H1 (cell line): ENCODE data around the gene LBR. TPM values are rescaled to one million over a fixed set of nuclear protein-coding genes. Genes with fewer than 3 reads are reported as not detected.
A peak's percentile ranks its signal among the peaks of the same experiment; 100 is the strongest.

Experiments used
- CTCF ChIA-PET: fragments of 300-600 bp; sonication (Branson Sonifier 250); formaldehyde crosslinking; loops from one replicate; lab custom pipeline; 2021; ENCODE audit not compliant: partially characterized antibody; lab: Charles Lee
- POLR2A ChIA-PET: fragments of 300-600 bp; sonication (Branson Sonifier 250); formaldehyde crosslinking; loops from one replicate; lab custom pipeline; 2021; ENCODE audit warnings: inconsistent platforms; ENCODE audit not compliant: partially characterized antibody; lab: Charles Lee
- DNase-seq, 2 experiments: peaks; one replicate each; pipeline versions ENCODE4 v3.0.0 to v3.0.0-alpha.2; 2010 to 2022; ENCODE audit warnings: low spot score in 2 of 2, low read depth in 1 of 2, mixed read lengths in 1 of 2
- FAIRE-seq: peaks from 2 replicates; lab custom pipeline; 2011; peaks lifted over from hg19 to GRCh38; lab: Jason Lieb, UNC
- H2AFZ ChIP-seq: 2 replicates; pipeline ENCODE4 v1.8.1; 2012; ENCODE audit warnings: low read length, inconsistent platforms
- H2AK5ac ChIP-seq: 2 replicates; pipeline ENCODE4 v1.6.1; 2013; ENCODE audit warnings: low read depth, low read length
- H2BK120ac ChIP-seq: replicated peaks from 2 replicates; pipeline ENCODE3; 2013; ENCODE audit warnings: low read depth, low read length, inconsistent platforms
- H2BK12ac ChIP-seq: 2 replicates; pipeline ENCODE4 v1.6.1; 2013; ENCODE audit warnings: low read depth, low read length
- H2BK15ac ChIP-seq: 2 replicates; pipeline ENCODE4 v1.6.1; 2013; ENCODE audit warnings: low read length
- H2BK20ac ChIP-seq: 2 replicates; pipeline ENCODE4 v1.6.1; 2013; ENCODE audit warnings: low read length
- H2BK5ac ChIP-seq: 2 replicates; pipeline ENCODE4 v1.6.1; 2013; ENCODE audit warnings: low read depth, low read length
- H3K14ac ChIP-seq: 2 replicates; pipeline ENCODE4 v1.6.1; 2013; ENCODE audit warnings: inconsistent platforms; ENCODE audit not compliant: insufficient read length
- H3K18ac ChIP-seq: 2 replicates; pipeline ENCODE4 v1.6.1; 2013; ENCODE audit warnings: low read length; ENCODE audit errors: extremely low read depth
- H3K23ac ChIP-seq: 2 replicates; pipeline ENCODE4 v1.6.1; 2013; ENCODE audit warnings: inconsistent platforms; ENCODE audit not compliant: insufficient read length
- H3K23me2 ChIP-seq: 2 replicates; pipeline ENCODE4 v1.6.1; 2013; ENCODE audit warnings: low read depth, low read length
- H3K27ac ChIP-seq: 2 replicates; pipeline ENCODE4 v1.6.1; 2011; ENCODE audit warnings: low read depth, low read length, inconsistent platforms
- H3K27me3 ChIP-seq, 4 experiments: replicated peaks in 1 of 4; 1 replicate in 1 of 4; 2 replicates in 3 of 4; pipeline versions ENCODE4 v1.6.1 to v1.8.1; 2011 to 2013; ENCODE audit warnings: low read length in 3 of 4, mild to moderate bottlenecking in 3 of 4, inconsistent platforms in 2 of 4, mixed read lengths in 2 of 4, moderate library complexity in 1 of 4; ENCODE audit not compliant: control insufficient read depth in 3 of 4, insufficient read depth in 3 of 4; ENCODE audit errors: extremely low read depth in 1 of 4
- H3K36me3 ChIP-seq, 4 experiments: 2 replicates each; pipeline versions ENCODE4 v1.6.1 to v1.8.1; 2011 to 2013; ENCODE audit warnings: mild to moderate bottlenecking in 4 of 4, low read length in 3 of 4, moderate library complexity in 2 of 4, control low read depth in 1 of 4, inconsistent platforms in 1 of 4; ENCODE audit not compliant: insufficient read depth in 4 of 4, control insufficient read depth in 2 of 4
- H3K4ac ChIP-seq: replicated peaks from 2 replicates; pipeline ENCODE3; 2013; ENCODE audit warnings: low read length, low read depth, mixed read lengths, inconsistent platforms; ENCODE audit not compliant: insufficient read length
- H3K4me1 ChIP-seq, 4 experiments: replicated peaks in 1 of 4; 1 replicate in 1 of 4; 2 replicates in 3 of 4; pipeline versions ENCODE4 v1.6.1 to v1.8.1; 2011 to 2013; ENCODE audit warnings: low read length in 3 of 4, inconsistent platforms in 2 of 4, mixed read lengths in 1 of 4; ENCODE audit not compliant: insufficient read depth in 4 of 4, control insufficient read depth in 3 of 4
- H3K4me2 ChIP-seq, 2 experiments: 2 replicates each; pipeline versions ENCODE4 v1.6.1 to v1.8.1; 2011 to 2013; ENCODE audit warnings: low read depth in 2 of 2, low read length in 2 of 2, control low read depth in 1 of 2, inconsistent platforms in 1 of 2, mild to moderate bottlenecking in 1 of 2; ENCODE audit not compliant: insufficient read depth in 1 of 2
- H3K4me3 ChIP-seq, 4 experiments: fragments of 200-600, 300-600 bp in 1 of 4; sonication (generic), shearing (Covaris generic), sonication (Bioruptor Twin) in 1 of 4; 2 replicates each; pipeline versions ENCODE4 v1.5.1 to v1.8.1; 2011 to 2016; ENCODE audit warnings: low read length in 4 of 4, low read depth in 3 of 4, control low read depth in 2 of 4, inconsistent platforms in 2 of 4, mild to moderate bottlenecking in 2 of 4, mixed read lengths in 1 of 4, moderate library complexity in 1 of 4; ENCODE audit not compliant: insufficient read depth in 2 of 4; ENCODE audit errors: extremely low read depth in 1 of 4
- H3K56ac ChIP-seq: replicated peaks from 2 replicates; pipeline ENCODE3; 2013; ENCODE audit warnings: low read depth, mild to moderate bottlenecking, mixed read lengths, low read length, inconsistent platforms; ENCODE audit not compliant: insufficient read length
- H3K79me1 ChIP-seq: 2 replicates; pipeline ENCODE4 v1.6.1; 2013; ENCODE audit warnings: low read depth, low read length, control low read depth
- H3K79me2 ChIP-seq, 2 experiments: 2 replicates each; pipeline versions ENCODE4 v1.6.1 to v1.8.1; 2012 to 2013; ENCODE audit warnings: low read length in 2 of 2, mild to moderate bottlenecking in 2 of 2, inconsistent platforms in 1 of 2; ENCODE audit not compliant: insufficient read depth in 2 of 2, control insufficient read depth in 1 of 2
- H3K9ac ChIP-seq, 4 experiments: replicated peaks in 1 of 4; 1 replicate in 1 of 4; 2 replicates in 3 of 4; pipeline versions ENCODE4 v1.6.1 to v1.8.1; 2011 to 2013; ENCODE audit warnings: low read depth in 3 of 4, low read length in 3 of 4, control low read depth in 2 of 4, mild to moderate bottlenecking in 2 of 4, moderate library complexity in 2 of 4, inconsistent platforms in 1 of 4; ENCODE audit errors: extremely low read depth in 1 of 4
- H3K9me3 ChIP-seq, 2 experiments: 2 replicates each; pipeline versions ENCODE4 v1.6.1 to v1.8.1; 2012 to 2013; ENCODE audit warnings: mild to moderate bottlenecking in 2 of 2, moderate library complexity in 2 of 2, control low read depth in 1 of 2, inconsistent platforms in 1 of 2, low read depth in 1 of 2, low read length in 1 of 2, mixed read lengths in 1 of 2; ENCODE audit not compliant: insufficient read depth in 2 of 2
- H4K20me1 ChIP-seq, 2 experiments: replicated peaks in 1 of 2; 2 replicates each; pipeline versions ENCODE3 to v1.8.1; 2011 to 2013; ENCODE audit warnings: inconsistent platforms in 2 of 2, low read length in 2 of 2, mild to moderate bottlenecking in 1 of 2; ENCODE audit not compliant: insufficient read depth in 2 of 2, control insufficient read depth in 1 of 2
- H4K5ac ChIP-seq: 2 replicates; pipeline ENCODE4 v1.6.1; 2013; ENCODE audit warnings: low read length, low read depth, mixed read lengths, inconsistent platforms; ENCODE audit not compliant: insufficient read length
- H4K8ac ChIP-seq: 2 replicates; pipeline ENCODE4 v1.8.0; 2013; ENCODE audit warnings: mild to moderate bottlenecking, moderate library complexity, low read length, inconsistent platforms; ENCODE audit not compliant: insufficient read depth; ENCODE audit errors: extremely low read depth
- H4K91ac ChIP-seq: replicated peaks from 2 replicates; pipeline ENCODE3; 2013; ENCODE audit warnings: low read length, mixed read lengths, inconsistent platforms; ENCODE audit not compliant: insufficient read length
- BRCA1 ChIP-seq: IDR thresholded peaks from 2 replicates; pipeline ENCODE4 v1.6.1; 2012; ENCODE audit warnings: low read depth, low read length, improper control_type of control experiment
- CTCF ChIP-seq, 3 experiments: IDR thresholded peaks; 1 replicate in 2 of 3; 2 replicates in 1 of 3; pipeline versions ENCODE4 v1.5.1 to v1.6.1; 2011; ENCODE audit warnings: low read length in 3 of 3, mild to moderate bottlenecking in 3 of 3, inconsistent platforms in 2 of 3, low read depth in 1 of 3, moderate library complexity in 1 of 3; ENCODE audit not compliant: insufficient read depth in 1 of 3; ENCODE audit errors: control extremely low read depth in 1 of 3
- JUND ChIP-seq: IDR thresholded peaks from 2 replicates; pipeline ENCODE4 v1.6.1; 2011; ENCODE audit warnings: mild to moderate bottlenecking, improper control_type of control experiment, low read length
- KDM1A ChIP-seq: fragments of 200-600, 300-600 bp; sonication (generic); IDR thresholded peaks from 2 replicates; pipeline ENCODE4 v1.7.1; 2016; ENCODE audit warnings: mild to moderate bottlenecking, low read length, borderline replicate concordance
- KDM5A ChIP-seq: fragments of 200-600 bp; IDR thresholded peaks from 2 replicates; pipeline ENCODE4 v1.7.1; 2012; ENCODE audit warnings: mild to moderate bottlenecking, low read length, inconsistent platforms, mixed read lengths
- MAX ChIP-seq: IDR thresholded peaks from 2 replicates; pipeline ENCODE4 v1.6.1; 2012; ENCODE audit warnings: inconsistent platforms
- NRF1 ChIP-seq: IDR thresholded peaks from 2 replicates; pipeline ENCODE4 v1.6.1; 2011; ENCODE audit warnings: mild to moderate bottlenecking, low read depth, low read length, improper control_type of control experiment
- POU5F1 ChIP-seq: IDR thresholded peaks from 2 replicates; pipeline ENCODE4 v1.6.1; 2011; ENCODE audit warnings: low read depth, mild to moderate bottlenecking, low read length, moderate library complexity
- RAD21 ChIP-seq, 2 experiments: IDR thresholded peaks in 1 of 2; conservative IDR thresholded peaks in 1 of 2; 2 replicates each; pipeline ENCODE4 v1.6.1; 2011; ENCODE audit warnings: low read depth in 2 of 2, low read length in 2 of 2, improper control_type of control experiment in 1 of 2, inconsistent platforms in 1 of 2, mild to moderate bottlenecking in 1 of 2, moderate library complexity in 1 of 2
- SIRT6 ChIP-seq: IDR thresholded peaks from one replicate; pipeline ENCODE4 v1.7.1; 2012; ENCODE audit warnings: low read length, inconsistent platforms
- TBP ChIP-seq: IDR thresholded peaks from 2 replicates; pipeline ENCODE4 v1.6.1; 2011; ENCODE audit warnings: low read depth, low read length, improper control_type of control experiment
- WGBS, 2 experiments: shearing (Covaris generic) in 1 of 2; methylation state at CpG; one replicate each; pipeline versions ENCODE4 v1.1.6 to v1.1.7; 2013 to 2015; ENCODE audit warnings: low lambda C conversion rate in 2 of 2, mixed read lengths in 2 of 2, inconsistent platforms in 1 of 2, low coverage in 1 of 2, missing lambda C conversion rate in 1 of 2; ENCODE audit not compliant: insufficient replicate concordance in 2 of 2, insufficient coverage in 1 of 2, insufficient read length in 1 of 2; ENCODE audit errors: extremely low coverage in 1 of 2, missing lambda C conversion rate in 1 of 2; 5-methylcytosine and 5-hydroxymethylcytosine counted together
- polyA plus RNA-seq, 7 experiments: library from polyadenylated mRNA; depleted of rRNA in 3 of 7; stranded (reverse) in 5 of 7; unstranded in 2 of 7; fragments of >200 nt in 5 of 7; fragments of 200-250 nt in 2 of 7; gene quantifications; 1 replicate in 5 of 7; 2 replicates in 1 of 7; 4 replicates in 1 of 7; pipeline versions ENCODE4 v1.2.1 to v1.2.3, GENCODE V29; 2011 to 2013; ENCODE audit warnings: missing spikeins in 2 of 7, mixed read lengths in 2 of 7
- total RNA-seq: library from RNA; stranded (reverse); fragmentation: NEBNext Ultra II Directional; extraction: Animal tissue kit (Norgen Biotek cat#: 25700); gene quantifications from 2 replicates; pipeline ENCODE4 v1.2.1, GENCODE V29; 2021

LBR gene
- total and polyA plus RNA-seq, 2 of the 8 experiments (the other 6 are each of a cell fraction or from before 2014, with no cell fraction given): 32.1 to 89.8 TPM

GRCh38 chr1:225446595-225446960 lies 18.7 kb upstream of the LBR start:
- Histone ChIP-seq H2BK15ac (no peak overlapping the region), H3K9me3 (no peaks in the 10 kb centered on the region), H3K79me2 (no peaks in the 10 kb centered on the region), H4K20me1 (no peaks in the 10 kb centered on the region), H2BK20ac (no peak overlapping the region), H4K5ac (no peak overlapping the region), H3K4ac (no peak overlapping the region), H2BK12ac (no peak overlapping the region), H3K9ac (no peak overlapping the region), H2AK5ac (no peak overlapping the region), H3K4me3 (no peak overlapping the region; a peak in 1 of 8 replicates), H3K14ac (no peak overlapping the region), H4K91ac (no peak overlapping the region), H3K4me1 (peaks cover 0 to 13% (median 6%) of the 10 kb centered on the region in 4 experiments; a peak in 4 of 7 replicates), H3K27ac (no peak overlapping the region), H3K56ac (no peak overlapping the region), H3K18ac (no peak overlapping the region), H3K23me2 (no peaks in the 10 kb centered on the region), H3K23ac (no peak overlapping the region), H2BK120ac (no peak overlapping the region), H2BK5ac (no peak overlapping the region), H4K8ac (no peak overlapping the region; the same call in 1 of the 2 replicates), H3K36me3 (no peaks in the 10 kb centered on the region), H3K4me2 (no peak overlapping the region), H2AFZ (no peak overlapping the region), H3K79me1 (no peaks in the 10 kb centered on the region), H3K27me3 (no peaks in the 10 kb centered on the region; a peak in 2 of 7 replicates)
- POLR2A ChIA-PET: interaction anchor here (1.2 to 1.6 kb wide), 2 partner anchors 10 to 23 kb away, joined by 4 read pairs; no protein-coding TSS in a partner anchor
- TF ChIP-seq KDM5A (no peak), SIRT6 (no peak), JUND (no peak), RAD21 (IDR thresholded peaks at IDR 0.05 in 1 of 2, conservative IDR thresholded peaks at IDR 0.05 in 1 of 2; ENCODE audit: low read depth in 2 of 2, low read length in 2 of 2) (0 out of 4 replicates have a peak, but pooled peaks of 1 of the 2 experiments have one; percentile 4), BRCA1 (no peak), POU5F1 (no peak), KDM1A (no peak), NRF1 (no peak), TBP (no peak), CTCF (IDR thresholded peaks at IDR 0.05; ENCODE audit: control extremely low read depth in 1 of 3, insufficient read depth in 1 of 3, low read depth in 1 of 3, low read length in 3 of 3) (peak in 1 of 3 experiments; percentile 9; a peak in 1 of 4 replicates), MAX (peak; percentile 40; the same call in 1 of the 2 replicates)
- 69% methylated on average over 7 of the region's 7 CpGs; no CpG with 5 or more reads in 1 of the 2 experiments for WGBS, 2 experiments
- CTCF ChIA-PET: interaction anchor here (0.5 to 2.2 kb wide), 7 partner anchors 16 to 505 kb away, joined by 3 to 7 read pairs (median 3); no protein-coding TSS in a partner anchor
- DNase-seq (no peak), FAIRE-seq (no peak)
